ENCODE measurements around the gene STXBP5.

The STXBP5 gene

DNA sequence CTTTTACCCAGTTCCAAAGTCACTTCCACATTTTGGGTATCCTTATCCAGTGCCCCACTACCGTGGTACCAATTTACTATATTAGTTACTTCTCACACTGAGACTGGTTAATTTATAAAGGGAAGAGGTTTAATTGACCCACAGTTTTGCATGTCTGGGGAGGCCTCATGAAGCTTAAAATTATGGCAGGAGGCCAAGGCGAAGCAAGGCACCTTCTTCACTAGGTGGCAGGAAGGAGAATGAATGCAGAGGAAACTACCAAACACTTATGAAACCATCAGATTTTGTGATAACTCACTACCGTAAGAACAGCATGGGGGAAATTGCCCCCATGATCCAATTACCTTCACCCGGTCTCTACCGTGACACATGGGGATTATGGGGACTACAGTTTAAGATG, 197.6 kb downstream of the STXBP5 start:
- DNase-seq (ENCODE audit: low read depth, low spot score) = no peak
- Histone ChIP-seq H3K9ac (ENCODE audit: insufficient read length) (no peak overlapping the region), H3K4me3 (no peak overlapping the region), H3K36me3 (ENCODE audit: insufficient read depth, low read length) (no peaks in the 10 kb centered on the region), H3K9me3 (ENCODE audit: low read depth, low read length) (no peaks in the 10 kb centered on the region), H3K27ac (no peak overlapping the region)
- TF ChIP-seq FOXP2 (optimal IDR thresholded peaks at IDR 0.05; ENCODE audit: control extremely low read depth, extremely low read length, insufficient read depth) (no peak), EZH2 (IDR thresholded peaks at IDR 0.05) (no peak), POLR2AphosphoS5 (IDR thresholded peaks at IDR 0.05; ENCODE audit: borderline replicate concordance, low read depth, low read length) (no peak)

DNA sequence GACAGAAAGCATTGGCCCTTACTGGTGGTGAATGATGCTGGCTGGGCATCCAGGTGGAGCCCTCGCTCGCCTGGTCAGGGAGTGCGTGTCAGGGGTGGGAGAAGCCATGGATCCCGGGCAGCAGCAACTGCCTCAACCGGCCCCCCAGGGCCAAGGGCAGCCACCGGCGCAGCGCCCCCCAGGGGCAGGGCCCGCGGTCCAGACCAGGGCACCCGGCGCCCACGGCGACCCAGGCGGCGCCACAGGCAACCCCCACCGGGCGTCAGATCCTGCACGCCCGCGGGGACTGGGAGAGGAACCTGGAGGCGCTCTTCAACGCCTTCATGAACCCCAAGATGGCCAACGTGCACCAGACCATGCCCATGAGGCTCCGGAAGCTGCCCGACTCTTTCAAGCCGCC, 202.6 kb downstream of the STXBP5 start:
- Histone ChIP-seq H3K36me3 (ENCODE audit: insufficient read depth, low read length) (no peaks in the 10 kb centered on the region), H3K27ac (no peak overlapping the region), H3K9ac (ENCODE audit: insufficient read length) (no peak overlapping the region), H3K9me3 (ENCODE audit: low read depth, low read length) (no peaks in the 10 kb centered on the region), H3K4me3 (no peak overlapping the region)
- TF ChIP-seq FOXP2 (optimal IDR thresholded peaks at IDR 0.05; ENCODE audit: control extremely low read depth, extremely low read length, insufficient read depth) = no peak
- no peak for TF ChIP-seq POLR2AphosphoS5 (IDR thresholded peaks at IDR 0.05; ENCODE audit: borderline replicate concordance, low read depth, low read length)
- TF ChIP-seq EZH2 (IDR thresholded peaks at IDR 0.05) = no peak
- no peak for DNase-seq (ENCODE audit: low read depth, low spot score)

DNA sequence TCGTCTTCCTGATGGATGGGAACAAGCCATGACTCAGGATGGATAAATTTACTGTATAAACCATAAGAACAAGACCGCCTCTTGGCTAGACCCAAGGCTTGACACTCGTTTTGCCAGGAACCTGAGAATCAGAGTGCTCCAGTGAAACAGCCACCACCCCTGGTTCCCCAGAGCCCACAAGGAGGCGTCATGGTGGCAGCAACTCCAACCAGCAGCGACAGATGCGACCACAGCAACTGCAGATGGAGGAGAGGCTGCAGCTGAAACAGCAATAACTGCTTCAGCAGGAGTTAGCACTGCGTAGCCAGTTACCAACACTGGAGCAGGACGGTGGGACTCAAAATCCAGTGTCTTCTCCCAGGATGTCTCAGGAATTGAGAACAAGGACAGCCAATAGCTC, 203.4 kb downstream of the STXBP5 start:
- no peaks in the 10 kb centered on the region for H3K36me3 ChIP-seq (ENCODE audit: insufficient read depth, low read length)
- no peak for DNase-seq (ENCODE audit: low read depth, low spot score)
- H3K4me3 ChIP-seq = no peak overlapping the region
- TF ChIP-seq EZH2 (IDR thresholded peaks at IDR 0.05) = no peak
- no peak for TF ChIP-seq FOXP2 (optimal IDR thresholded peaks at IDR 0.05; ENCODE audit: control extremely low read depth, extremely low read length, insufficient read depth)
- H3K9me3 ChIP-seq (ENCODE audit: low read depth, low read length) = no peaks in the 10 kb centered on the region
- no peak overlapping the region for H3K9ac ChIP-seq (ENCODE audit: insufficient read length)
- H3K27ac ChIP-seq = no peak overlapping the region

GRCh38 chr6:147416622-147417021, 212.4 kb downstream of the STXBP5 start:
- no peak for DNase-seq (ENCODE audit: low read depth, low spot score)
- Histone ChIP-seq H3K9me3 (ENCODE audit: low read depth, low read length) (no peaks in the 10 kb centered on the region), H3K4me3 (no peak overlapping the region), H3K36me3 (ENCODE audit: insufficient read depth, low read length) (no peaks in the 10 kb centered on the region), H3K9ac (ENCODE audit: insufficient read length) (no peak overlapping the region), H3K27ac (no peak overlapping the region)
- TF ChIP-seq EZH2 (IDR thresholded peaks at IDR 0.05) = no peak
- no peak for TF ChIP-seq POLR2AphosphoS5 (IDR thresholded peaks at IDR 0.05; ENCODE audit: borderline replicate concordance, low read depth, low read length)
- no peak for TF ChIP-seq FOXP2 (optimal IDR thresholded peaks at IDR 0.05; ENCODE audit: control extremely low read depth, extremely low read length, insufficient read depth)

- H3K36me3 ChIP-seq (ENCODE audit: insufficient read depth, low read length) = no peaks in the 10 kb centered on the region
- no peak for DNase-seq (ENCODE audit: low read depth, low spot score)
Observed at GRCh38 chr6:147417954-147418353, 213.7 kb downstream of the STXBP5 start.

GRCh38 chr6:147418523-147418922, 214.3 kb downstream of the STXBP5 start:
- Histone ChIP-seq H3K4me3 (no peak overlapping the region), H3K9me3 (ENCODE audit: low read depth, low read length) (no peaks in the 10 kb centered on the region), H3K9ac (ENCODE audit: insufficient read length) (no peak overlapping the region), H3K36me3 (ENCODE audit: insufficient read depth, low read length) (no peaks in the 10 kb centered on the region), H3K27ac (no peak overlapping the region)
- TF ChIP-seq EZH2 (IDR thresholded peaks at IDR 0.05) (no peak), POLR2AphosphoS5 (IDR thresholded peaks at IDR 0.05; ENCODE audit: borderline replicate concordance, low read depth, low read length) (no peak), FOXP2 (optimal IDR thresholded peaks at IDR 0.05; ENCODE audit: control extremely low read depth, extremely low read length, insufficient read depth) (no peak)
- no peak for DNase-seq (ENCODE audit: low read depth, low spot score)

More at GRCh38 chr6:147417954-147418353, 213.7 kb downstream of the STXBP5 start:
- H3K9me3 ChIP-seq (ENCODE audit: low read depth, low read length) = no peaks in the 10 kb centered on the region
- H3K27ac ChIP-seq = no peak overlapping the region
- H3K9ac ChIP-seq (ENCODE audit: insufficient read length) = no peak overlapping the region
- no peak overlapping the region for H3K4me3 ChIP-seq
- TF ChIP-seq FOXP2 (optimal IDR thresholded peaks at IDR 0.05; ENCODE audit: control extremely low read depth, extremely low read length, insufficient read depth) = no peak
- TF ChIP-seq EZH2 (IDR thresholded peaks at IDR 0.05) = no peak
- no peak for TF ChIP-seq POLR2AphosphoS5 (IDR thresholded peaks at IDR 0.05; ENCODE audit: borderline replicate concordance, low read depth, low read length)

- Histone ChIP-seq H3K36me3 (ENCODE audit: insufficient read depth, low read length) (no peaks in the 10 kb centered on the region), H3K9me3 (ENCODE audit: low read depth, low read length) (no peaks in the 10 kb centered on the region), H3K27ac (no peak overlapping the region), H3K4me3 (no peak overlapping the region), H3K9ac (ENCODE audit: insufficient read length) (no peak overlapping the region)
- TF ChIP-seq FOXP2 (optimal IDR thresholded peaks at IDR 0.05; ENCODE audit: control extremely low read depth, extremely low read length, insufficient read depth) (no peak), EZH2 (IDR thresholded peaks at IDR 0.05) (no peak), POLR2AphosphoS5 (IDR thresholded peaks at IDR 0.05; ENCODE audit: borderline replicate concordance, low read depth, low read length) (no peak)
- no peak for DNase-seq (ENCODE audit: low read depth, low spot score)
Observed at GRCh38 chr6:147421903-147422302, 217.7 kb downstream of the STXBP5 start.

- H3K4me3 ChIP-seq = no peak overlapping the region
- TF ChIP-seq FOXP2 (optimal IDR thresholded peaks at IDR 0.05; ENCODE audit: control extremely low read depth, extremely low read length, insufficient read depth) (no peak), POLR2AphosphoS5 (IDR thresholded peaks at IDR 0.05; ENCODE audit: borderline replicate concordance, low read depth, low read length) (no peak), EZH2 (IDR thresholded peaks at IDR 0.05) (no peak)
- no peaks in the 10 kb centered on the region for H3K36me3 ChIP-seq (ENCODE audit: insufficient read depth, low read length)
- no peaks in the 10 kb centered on the region for H3K9me3 ChIP-seq (ENCODE audit: low read depth, low read length)
- H3K27ac ChIP-seq = no peak overlapping the region
- H3K9ac ChIP-seq (ENCODE audit: insufficient read length) = no peak overlapping the region
- DNase-seq (ENCODE audit: low read depth, low spot score) = no peak
Observed at GRCh38 chr6:147423111-147423510, 218.9 kb downstream of the STXBP5 start.

DNA sequence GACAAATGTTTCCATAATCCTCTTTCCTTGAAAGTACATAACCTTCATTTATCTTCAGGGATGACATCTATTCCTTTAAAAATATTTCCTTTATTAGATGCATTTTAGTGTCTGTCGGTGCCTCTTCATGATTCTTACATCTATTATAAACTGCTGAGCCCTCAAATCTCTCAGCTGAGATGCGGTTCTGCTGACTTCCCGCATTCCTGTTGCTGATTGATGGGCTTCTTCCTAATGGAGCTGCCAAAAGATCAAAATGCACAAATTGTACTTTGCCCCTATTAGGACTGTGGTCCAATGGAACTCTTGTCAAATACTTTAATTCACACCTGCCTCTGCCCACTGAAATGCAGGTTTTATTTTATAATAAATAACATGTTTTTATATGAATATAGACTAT, 225.6 kb downstream of the STXBP5 start:
- H3K9me3 ChIP-seq (ENCODE audit: low read depth, low read length) = no peaks in the 10 kb centered on the region
- DNase-seq (ENCODE audit: low read depth, low spot score) = no peak
- no peak for TF ChIP-seq POLR2AphosphoS5 (IDR thresholded peaks at IDR 0.05; ENCODE audit: borderline replicate concordance, low read depth, low read length)
- TF ChIP-seq EZH2 (IDR thresholded peaks at IDR 0.05) = no peak
- TF ChIP-seq FOXP2 (optimal IDR thresholded peaks at IDR 0.05; ENCODE audit: control extremely low read depth, extremely low read length, insufficient read depth) = no peak
- H3K4me3 ChIP-seq = no peak overlapping the region
- H3K27ac ChIP-seq = no peak overlapping the region
- no peak overlapping the region for H3K9ac ChIP-seq (ENCODE audit: insufficient read length)
- no peaks in the 10 kb centered on the region for H3K36me3 ChIP-seq (ENCODE audit: insufficient read depth, low read length)
